Neural progenitor cell (in vitro differentiated cells): ENCODE measurements around the gene HEMK1.

Experiments used
- CTCF ChIP-seq: fragments of 200-600 bp; sonication (generic); IDR thresholded peaks from 2 replicates; pipeline ENCODE4 v1.5.1; 2017; ENCODE audit warnings: antibody characterized with exemption, mild to moderate bottlenecking
- EZH2phosphoT487 ChIP-seq: fragments of 200-600 bp; sonication (generic); IDR thresholded peaks from 2 replicates; pipeline ENCODE4 v1.6.1; 2017; ENCODE audit warnings: antibody characterized with exemption

DNA sequence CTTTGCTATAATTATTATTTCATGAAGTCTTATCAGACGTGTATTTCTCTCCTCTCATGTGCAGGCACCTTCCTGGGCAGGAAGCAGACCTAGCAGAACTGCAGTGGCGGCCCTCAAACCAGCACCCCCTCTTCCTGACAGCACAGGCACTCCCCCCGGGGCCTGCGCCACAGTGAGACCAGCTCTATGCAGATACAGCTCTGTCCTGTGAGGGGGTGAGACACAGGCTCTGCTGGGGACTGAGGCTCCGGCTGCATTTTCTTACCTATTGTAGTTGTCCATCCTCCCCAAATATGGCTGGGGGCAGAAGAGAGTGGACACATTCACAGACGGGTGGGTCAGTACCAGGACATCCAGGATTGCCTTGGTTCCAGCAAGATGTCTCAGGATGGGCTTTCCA lies 37.3 kb downstream of the HEMK1 start:
- no peak for TF ChIP-seq CTCF
- no peak for TF ChIP-seq EZH2phosphoT487
